GM19324 (cell line): ENCODE measurements around the gene PBRM1.
"Not testable (repeated sequence)": the region's sequence is repeated elsewhere in the genome, so short reads cannot be mapped to it uniquely, and the experiment has no call there.

Experiments
- ATAC-seq: cut with Tn5 transposase; IDR thresholded peaks from one replicate; pipeline ENCODE4 v1.9.1; 2021; ENCODE audit warnings: mild to moderate bottlenecking, moderate library complexity; ENCODE audit not compliant: unreplicated experiment, low FRiP score

The PBRM1 gene

DNA sequence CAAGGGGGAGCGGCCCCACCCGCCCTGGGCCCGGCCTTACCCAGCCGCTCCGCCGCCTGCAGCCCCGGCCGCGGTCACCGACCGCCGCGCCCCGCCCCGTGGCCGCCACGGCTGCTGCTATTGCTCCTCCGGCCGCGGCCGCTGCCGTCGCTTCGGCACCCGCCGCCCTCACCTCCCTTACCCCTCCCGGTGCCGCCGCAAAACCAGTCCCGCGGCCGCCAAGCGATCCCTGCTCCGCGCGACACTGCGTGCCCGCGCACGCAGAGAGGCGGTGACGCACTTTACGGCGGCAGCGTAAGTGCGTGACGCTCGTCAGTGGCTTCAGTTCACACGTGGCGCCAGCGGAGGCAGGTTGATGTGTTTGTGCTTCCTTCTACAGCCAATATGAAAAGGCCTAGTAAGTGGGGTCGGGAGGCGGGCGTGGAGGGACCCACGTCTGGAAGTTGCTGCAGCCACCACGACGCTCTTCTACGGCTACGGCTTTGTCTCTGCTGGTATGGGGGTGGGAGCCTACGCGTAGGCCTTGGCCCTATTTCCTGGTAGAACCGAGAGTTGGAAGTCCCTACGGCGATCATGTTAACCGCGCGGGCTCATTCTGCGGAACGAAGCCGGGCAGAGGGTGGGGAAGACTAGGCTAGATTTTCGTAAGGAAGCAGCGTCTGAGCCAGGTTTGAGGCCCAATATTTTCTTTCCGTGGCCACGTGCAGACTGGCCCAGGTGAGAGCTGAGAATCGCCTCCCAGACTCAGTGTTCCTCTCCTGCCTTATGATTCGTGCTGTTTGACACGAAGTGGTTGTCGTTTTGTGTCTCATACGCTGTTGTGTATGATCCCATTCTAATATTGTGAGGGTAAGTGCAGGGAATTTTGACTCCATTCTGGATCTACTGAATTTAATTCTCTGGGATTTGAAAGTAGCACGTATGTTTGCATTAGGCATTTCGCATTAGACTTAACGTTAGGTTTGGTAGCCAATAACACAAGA, at the start of gene PBRM1, which contains the start of gene GNL3:
Gene PBRM1 (minus strand): TSS at position 205 of the 983 bp plus-strand sequence.
Gene GNL3 (plus strand): TSS at position 324 of the 983 bp plus-strand sequence. CDS start 61 bp downstream, at position 385.
- ATAC-seq: peak; percentile 90

DNA sequence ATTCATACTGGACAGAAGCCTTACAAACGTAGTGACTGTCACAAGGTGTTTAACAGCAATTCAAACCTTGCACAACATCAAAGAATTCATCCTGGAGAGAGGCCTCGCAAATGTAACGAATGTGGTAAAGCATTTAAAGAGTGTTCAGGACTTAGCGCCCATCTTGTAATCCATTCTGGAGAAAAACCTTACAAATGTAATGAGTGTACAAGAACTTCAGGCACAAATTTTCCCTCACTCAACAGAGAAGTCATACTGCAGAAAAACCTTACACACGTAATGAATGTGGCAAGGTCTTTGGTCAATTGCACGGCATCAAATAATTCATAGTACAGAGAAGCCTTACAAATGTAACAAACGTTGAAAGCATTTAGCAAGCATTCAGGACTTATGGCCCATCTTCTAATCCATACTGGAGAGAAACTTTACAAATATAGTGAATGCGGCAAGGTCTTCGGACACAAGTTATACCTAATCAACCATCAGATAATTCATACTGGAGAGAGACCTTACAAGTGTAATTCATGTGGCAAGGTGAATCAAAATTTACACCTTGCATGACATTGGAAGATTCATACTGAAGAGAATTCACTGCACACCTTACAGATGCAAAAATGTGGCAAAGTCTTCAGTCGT, 47.7 kb upstream of the PBRM1 start:
- no peak for ATAC-seq

DNA sequence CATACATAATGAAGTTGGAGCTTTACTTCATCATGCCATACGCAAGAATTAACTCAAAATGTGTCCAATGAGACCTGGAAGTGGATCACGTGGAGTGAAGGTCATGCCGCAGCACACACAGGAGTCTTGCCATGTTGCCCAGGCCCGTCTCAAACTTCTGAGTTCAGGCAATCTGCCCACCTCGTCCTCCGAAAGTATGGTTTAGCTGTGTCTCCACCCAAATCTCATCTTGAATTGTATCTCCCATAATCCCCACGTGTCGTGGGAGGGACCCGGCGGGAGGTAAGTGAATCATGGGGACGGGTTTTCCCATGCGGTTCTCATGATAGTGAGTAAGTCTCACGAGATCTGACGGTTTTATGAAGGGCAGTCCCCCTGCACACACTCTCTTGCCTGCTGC, 45.9 kb upstream of the PBRM1 start:
- no peak for ATAC-seq

DNA sequence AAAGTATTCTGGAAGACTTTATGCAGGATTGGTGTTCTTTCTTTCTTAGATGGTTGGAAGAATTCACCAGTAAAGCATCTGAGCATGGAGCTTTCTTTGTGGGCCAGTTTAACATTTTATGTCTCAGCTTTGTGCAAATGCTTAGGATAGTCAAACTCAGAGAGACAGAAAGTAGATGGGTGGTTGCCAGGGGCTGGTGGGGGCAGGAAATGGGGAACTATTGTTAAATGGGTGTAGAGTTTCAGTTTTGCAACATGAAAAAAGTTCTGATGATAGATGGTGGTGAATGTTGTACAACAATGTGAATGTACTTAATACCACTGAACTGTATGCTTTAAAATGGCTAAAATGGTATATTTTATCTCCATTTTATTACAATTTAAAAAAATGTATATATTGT, 45.0 kb upstream of the PBRM1 start:
- no peak for ATAC-seq

DNA sequence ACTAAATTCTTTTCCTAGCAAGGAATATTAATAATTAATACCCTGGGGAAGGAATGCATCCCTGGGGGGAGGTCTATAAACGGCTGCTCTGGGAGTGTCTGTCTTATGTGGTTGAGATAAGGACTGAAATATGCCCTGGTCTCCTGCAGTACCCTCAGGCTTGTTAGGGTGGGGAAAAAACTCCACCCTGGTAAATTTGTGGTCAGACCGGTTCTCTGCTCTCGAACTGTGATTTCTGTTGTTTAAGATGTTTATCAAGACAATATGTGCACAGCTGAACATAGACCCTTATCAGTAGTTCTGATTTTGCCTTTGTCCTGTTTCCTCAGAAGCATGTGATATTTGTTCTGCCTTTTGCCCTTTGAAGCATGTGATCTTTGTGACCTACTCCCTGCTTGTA, 43.0 kb upstream of the PBRM1 start:
- ATAC-seq: not testable (repeated sequence)

DNA sequence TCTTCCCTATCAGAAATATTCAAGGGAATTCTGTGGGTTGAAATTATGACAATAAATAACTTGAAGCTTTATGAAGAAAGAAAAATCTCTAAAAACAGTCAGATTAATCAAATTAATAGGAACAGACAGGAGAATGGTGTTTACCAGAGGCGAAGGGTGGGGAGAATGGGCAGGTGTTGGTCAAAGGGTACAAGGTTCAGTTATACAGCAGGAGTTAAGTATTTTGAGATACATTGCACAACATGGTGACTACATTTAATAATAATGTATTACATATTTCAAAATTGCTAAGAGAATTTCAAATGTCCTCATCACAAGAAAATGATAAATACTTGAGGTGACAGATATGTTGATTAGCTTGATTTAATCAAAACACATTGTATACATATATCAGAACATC, 38.8 kb upstream of the PBRM1 start:
- ATAC-seq: no peak

DNA sequence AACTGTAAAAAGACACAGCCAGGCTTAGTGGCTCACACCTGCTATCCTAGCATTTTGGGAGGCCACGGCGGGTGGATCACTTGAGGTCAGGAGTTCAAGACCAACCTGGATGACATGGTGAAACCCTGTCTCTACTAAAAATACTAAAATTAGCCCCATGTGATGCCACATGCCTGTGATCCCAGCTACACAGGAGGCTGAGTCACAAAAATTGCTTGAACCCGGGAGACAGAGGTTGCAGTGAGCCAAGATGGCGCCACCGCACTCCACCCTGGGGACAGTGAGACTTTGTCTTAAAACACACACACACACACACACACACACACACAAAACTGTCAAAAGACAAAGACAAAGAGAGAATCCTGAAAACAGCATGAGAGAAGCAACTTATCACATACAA, 38.2 kb upstream of the PBRM1 start:
- ATAC-seq: no peak

DNA sequence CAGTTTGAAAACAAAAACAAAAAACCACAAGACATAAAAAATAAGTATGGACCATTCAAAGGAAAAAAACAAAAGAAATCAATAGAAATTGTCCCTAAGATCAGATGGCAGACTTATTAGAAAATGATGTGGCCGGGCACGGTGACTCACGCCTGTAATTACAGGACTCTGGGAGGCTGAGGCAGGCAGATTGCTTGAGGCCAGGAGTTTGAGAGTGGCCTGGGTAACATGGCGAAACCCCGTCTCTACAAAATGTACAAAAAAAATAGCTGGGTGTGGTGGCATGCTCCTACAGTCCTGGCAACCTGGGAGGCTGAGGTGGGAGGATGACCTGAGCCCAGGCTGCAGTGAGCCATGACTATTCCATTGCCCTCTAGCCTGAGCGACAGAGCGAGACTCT, 36.8 kb upstream of the PBRM1 start:
- ATAC-seq: no peak

DNA sequence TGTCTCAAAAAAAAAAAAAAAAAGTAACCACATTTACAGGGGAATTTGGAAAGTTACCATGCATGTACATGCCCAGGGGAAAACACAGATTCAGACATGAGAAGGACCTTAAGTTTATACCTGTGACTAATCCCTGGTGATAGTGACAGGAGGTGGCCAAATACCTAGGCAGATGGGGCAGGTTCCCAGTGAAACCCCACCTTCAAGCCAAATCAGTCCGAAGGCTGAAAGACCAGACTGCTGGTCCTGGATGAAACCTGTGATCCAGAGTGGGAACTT, 36.0 kb upstream of the PBRM1 start:
- ATAC-seq: no peak

DNA sequence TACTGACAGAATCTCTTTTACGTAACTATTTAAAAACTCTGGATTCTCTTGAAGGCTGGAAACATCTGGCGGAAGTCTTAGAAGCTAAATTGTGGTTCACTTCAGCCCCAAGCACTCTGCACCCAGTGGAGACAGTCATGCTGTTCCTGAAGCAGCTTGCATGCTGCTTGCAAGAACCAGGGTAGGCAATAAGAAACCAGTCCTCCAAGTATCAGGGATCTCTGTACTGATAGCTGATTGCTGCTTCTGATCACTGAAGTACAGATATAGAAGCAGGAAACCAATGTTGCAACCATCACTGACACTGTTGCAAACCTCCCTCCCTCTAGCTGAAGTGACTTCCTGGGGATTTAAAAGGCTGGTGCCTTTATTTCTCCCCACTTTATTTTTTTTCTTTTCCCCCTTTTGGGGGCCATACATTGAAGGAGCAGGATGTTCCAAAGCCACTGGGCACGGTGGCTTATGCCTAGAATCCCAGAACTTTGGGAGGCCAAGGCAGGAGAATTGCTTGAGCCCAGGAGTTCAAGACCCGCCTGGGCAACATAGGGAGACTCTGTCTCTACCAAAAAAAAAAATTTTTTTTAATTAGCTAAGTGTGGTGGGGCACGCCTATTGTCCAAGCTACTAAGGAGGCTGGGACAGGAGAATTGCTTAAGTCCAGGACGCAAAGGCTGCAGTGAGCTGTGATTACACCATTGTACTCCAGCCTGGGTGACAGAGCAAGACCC, 35.5 kb upstream of the PBRM1 start:
- ATAC-seq: no peak

DNA sequence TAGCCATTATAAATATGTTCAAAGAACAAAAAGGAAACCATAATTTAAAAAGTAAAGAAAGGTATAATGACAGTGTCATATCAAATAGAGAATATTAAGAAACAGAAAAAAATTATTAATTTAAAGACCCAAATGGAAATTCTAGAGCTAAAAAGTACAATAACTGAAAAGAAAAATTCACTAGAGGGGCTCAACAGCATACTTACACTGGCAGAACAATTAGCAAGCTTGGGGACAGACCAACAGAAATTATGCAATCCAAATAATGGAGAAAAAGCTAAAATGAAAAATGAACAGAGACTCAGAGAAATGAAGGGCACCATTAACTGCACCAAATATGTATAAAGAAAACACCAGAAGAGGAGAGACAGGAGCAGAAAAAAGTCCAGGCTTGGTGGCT, 33.9 kb upstream of the PBRM1 start:
- no peak for ATAC-seq

DNA sequence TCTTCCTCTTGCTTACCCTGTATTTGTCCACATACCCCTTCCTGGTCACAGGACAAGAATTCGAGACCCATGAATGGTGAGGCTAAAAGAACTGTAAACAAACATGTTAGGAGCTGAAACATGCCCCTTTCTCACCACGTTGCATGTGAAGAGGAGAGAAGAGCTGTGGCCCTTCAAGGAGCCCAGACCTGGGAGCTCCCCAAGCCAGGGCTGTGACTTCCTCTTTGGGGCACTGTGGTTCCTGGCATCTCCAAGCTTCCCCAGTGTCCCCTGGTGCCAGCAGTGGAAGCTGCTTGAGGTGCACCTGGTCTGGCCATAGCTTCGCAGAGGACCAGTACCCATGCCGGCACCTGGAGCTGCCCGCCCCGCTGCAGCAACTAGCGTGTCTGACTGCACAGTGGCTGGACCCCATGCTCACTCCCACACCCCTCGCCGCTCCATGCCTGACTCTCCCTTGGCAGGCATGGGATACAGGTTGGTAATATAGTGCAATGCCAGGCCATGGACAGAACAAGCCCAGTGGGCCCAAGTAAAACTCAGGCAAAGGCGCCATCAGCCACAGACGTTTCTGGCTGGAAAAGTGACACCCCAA, 30.1 kb upstream of the PBRM1 start:
- ATAC-seq: no peak

DNA sequence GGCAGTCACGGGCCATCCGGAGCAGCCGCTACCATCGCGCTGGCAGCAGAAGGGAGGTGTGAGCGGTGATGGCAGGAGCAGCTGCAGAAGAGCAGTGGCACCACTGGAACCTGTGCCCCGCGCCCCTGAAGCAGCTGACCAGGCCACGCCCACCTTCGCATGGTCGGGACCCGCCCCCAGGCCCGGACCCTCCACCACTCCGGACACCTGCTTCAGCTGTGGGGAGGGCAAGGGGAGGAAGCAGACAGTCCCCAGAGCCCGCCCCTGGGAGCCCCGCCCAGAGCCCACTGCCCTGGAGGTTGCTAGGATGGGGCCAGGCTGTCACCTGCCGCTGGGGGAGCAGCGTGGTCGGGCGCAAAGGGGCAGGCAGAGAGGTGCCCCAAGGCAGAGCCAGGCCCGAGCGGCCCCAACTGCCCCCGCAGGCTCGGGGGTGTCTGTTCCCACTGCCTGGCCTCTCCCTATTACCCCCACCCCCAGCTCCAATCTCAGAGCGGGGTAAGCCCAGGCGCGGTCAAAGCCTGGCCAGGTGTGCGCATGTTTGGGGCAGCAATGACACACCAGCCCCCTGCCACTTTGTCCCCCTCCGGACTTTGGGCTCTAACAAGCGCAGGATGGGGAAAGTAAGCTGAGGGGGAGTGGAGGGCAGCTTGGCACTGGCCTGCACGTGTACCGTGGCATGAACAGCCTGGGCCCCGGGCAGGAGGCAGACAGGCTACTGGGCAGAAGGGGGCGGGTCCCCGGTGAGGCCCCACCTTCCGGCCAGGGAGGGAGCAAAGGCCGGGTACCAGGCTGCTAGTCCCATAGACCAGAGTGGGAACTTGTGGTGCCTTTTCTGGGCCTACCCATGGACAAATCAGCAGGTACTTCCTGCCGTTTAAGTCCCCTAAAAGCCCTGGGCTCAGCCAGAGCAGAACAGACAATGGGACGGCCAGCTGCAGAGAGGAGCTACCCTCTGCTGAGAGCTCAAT, 28.9 kb upstream of the PBRM1 start:
- no peak for ATAC-seq

DNA sequence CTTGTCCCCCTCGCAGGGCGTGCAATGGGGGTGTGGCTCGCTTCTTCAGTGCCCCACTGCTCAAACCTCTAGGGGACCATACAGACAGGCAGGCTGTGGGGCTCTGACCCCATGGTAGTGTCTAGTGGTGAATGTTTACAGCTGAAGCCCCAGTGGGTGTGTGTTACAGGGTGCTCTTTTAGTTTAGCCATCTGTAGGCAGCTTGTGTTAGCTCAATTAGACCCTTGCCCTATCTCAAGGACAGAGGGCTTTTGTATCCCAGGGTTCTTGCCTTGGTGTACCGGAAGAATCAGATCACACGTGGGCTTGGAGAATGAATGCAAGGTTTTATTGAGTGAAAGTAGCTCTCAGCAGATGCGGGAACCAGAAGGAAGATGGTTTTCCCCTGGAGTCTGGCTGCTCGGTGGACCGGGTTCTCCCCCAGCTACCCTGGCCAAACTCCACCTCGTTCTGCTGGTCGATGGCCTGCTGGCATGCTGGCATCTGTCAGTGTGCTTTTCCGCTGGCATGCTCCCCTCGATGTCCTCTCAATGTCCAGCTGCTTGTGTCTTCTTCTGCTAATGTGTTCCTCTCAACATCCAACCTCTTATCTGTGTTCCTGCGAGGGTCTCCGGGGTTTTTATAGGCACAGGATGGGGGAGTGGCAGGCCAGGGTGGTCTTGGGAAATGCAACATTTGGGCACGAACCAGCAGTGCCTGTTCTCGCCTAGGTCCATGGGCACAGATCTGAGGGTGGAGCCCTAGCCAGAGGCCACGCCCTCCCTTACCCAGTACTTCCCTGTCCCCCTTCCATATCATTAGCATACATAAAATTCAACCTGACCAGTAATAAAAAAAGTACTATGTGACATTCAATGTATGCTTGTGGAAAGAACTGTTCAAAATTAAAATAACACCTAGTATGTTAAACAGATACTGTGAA, 26.8 kb upstream of the PBRM1 start:
- no peak for ATAC-seq

DNA sequence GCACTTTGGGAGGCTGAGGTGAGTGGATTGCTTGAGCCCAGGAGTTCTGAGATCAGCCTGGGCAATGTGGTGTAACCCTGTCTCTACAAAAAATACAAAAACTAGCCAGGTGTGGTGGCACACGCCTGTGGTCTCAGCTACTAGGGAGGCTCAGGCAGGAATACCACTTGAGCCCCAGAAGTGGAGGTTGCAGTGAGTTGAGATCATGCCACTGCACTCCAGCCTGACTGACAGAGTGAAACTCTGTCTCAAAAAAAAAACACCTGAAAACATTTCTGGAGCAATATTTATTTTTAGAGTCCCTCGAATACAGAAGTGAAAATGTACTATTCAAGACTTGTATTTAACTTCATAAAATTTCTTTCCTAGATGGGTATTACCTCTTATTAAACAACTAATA, 24.8 kb upstream of the PBRM1 start:
- no peak for ATAC-seq

DNA sequence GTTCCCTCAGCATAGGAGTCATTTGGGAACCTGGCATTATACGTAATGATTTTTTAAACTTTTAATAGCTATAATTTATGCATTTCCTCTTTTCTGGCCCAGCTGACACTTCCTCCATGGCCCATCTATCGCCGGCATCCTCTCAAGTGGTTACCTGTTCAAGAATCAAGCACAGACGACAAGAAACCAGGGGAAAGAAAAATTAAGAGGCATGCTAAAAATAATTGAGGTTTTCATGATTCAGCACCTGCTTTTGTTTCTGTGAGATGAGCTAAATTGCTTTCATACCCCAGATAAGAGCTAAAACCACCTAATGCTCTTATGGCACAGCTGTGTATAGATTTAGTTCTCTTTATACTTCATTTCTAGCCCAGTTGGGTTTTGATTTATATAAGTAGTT, 21.9 kb upstream of the PBRM1 start:
- ATAC-seq: no peak

DNA sequence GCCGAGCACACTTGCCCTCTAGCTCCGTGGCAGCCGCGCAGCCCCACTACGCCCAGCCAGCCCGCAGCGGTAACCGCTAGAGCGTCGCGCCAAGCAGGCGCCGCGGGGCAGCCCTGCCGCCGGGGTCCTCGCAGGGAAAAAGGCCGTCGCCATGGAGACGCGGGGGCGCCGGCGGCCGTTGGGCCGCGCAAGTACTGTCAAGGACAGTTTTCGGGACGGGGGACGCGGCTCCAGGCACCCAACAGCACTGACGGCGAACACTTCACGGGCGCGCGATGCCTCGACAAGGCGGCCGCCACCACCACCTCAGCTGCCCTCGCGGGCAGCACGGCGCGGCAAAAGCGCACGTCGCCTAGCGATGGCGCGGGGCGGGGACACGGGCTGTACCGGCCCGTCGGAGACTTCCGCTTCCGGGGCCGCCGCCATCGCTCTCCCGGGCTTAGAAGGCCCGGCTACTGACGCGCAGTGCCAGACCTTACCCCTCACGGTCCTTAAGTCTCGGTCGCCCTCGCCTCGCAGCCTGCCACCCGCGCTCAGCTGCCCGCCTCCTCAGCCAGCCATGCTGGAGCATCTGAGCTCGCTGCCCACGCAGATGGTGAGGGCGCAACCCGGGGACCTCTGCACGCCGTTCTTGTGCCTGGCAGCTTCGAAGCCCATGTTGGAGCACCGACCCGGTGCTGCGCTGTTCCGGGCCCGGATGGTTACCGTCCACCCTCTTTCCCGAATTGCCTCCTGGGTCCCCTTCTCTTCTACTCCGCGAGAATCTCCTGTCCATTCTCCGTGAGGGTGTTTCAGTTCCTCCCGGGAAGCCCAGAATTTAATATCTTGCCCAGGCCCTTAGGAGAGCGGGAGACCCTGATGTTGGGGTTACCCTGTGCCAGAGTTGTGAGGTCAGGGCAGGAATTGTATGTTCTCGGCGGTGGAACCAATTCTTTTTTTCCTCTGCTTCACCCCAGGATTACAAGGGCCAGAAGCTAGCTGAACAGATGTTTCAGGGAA, 20.3 kb upstream of the PBRM1 start, which contains the start of the genes GLT8D1 and SPCS1:
Gene GLT8D1 (minus strand): TSS at position 104 of the 999 bp plus-strand sequence. CDS start 5,331 bp downstream, outside the sequence.
Gene SPCS1 (plus strand): TSS at position 419 of the 999 bp plus-strand sequence. CDS start 141 bp downstream, at position 560.
- peak; percentile 80 for ATAC-seq

DNA sequence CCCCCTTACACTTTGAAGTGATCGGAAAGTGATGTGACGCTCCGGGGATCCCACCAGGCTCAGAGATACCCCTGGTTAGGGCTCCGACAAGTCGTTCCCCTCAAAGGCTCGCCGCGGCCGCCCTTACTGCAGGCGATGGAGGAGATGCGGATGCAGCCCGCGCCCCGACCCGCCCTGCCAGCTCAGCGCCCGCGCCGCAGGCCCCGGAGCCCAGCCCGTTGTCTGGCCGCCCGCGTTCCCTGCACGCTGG, 19.6 kb upstream of the PBRM1 start:
- ATAC-seq: no peak
